Cerebellar cortex (tissue), 1 donor: ENCODE measurements around the gene DMD.

Experiments used
- DNase-seq: peaks from one replicate; pipeline ENCODE4 v3.0.0-alpha.2; 2015; ENCODE audit warnings: low spot score

The DMD gene

DNA sequence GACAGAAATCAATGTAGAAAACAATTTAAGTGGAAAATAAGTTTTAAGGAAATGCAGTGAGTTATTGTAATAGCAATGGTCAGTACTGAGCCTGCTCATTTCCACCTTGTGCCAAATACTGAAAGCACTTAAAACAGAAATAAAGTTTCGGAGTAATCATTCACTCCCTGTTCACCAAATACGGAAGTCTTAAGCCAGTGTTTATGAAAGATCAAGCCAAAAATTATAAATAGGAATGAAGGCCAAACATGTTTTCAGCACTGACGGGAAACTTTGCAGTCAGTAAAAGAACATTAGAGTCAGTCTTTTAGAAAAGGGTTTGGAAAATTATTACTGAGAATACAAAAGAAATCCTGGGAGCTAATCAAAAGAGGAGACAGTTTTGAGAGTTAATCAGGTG is 178.6 kb downstream of the DMD start:
- no peak for DNase-seq

DNA sequence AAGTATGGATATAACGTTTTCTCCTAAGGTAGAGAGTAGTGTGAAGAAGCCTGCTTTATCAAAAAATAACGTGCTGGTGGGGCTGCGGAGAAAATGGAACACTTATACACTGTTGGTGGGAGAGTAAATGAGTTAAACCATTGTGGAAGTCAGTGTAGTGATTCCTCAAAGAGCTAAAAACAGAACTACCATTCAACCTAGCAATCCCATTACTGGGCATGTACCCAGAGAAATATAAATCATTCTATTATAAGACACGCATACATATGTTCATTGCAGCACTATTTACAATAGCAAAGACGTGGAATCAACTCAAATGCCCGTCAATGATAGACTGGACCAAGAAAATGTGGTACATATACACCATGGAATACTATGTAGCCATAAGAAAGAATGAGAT is 196.4 kb downstream of the DMD start:
- DNase-seq = no peak

DNA sequence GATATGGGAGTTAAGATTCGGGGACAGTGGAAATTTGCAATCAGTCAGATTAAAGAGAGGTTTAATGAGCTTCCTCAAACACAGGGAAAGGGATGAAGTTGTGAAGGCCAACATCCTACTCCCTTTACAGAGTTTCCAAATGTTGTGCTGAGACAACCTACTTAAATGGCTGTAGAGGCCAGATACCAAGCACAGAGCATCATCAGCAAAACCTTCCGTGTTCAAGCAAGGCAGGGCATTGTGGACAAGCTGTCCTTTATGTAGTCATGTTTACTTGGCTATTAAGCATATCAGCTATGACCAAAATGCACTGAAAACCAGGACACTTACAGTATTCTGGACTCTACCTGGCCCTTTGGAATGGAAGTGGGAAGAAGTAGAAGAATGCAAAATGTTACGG is 197.3 kb downstream of the DMD start:
- DNase-seq = no peak

DNA sequence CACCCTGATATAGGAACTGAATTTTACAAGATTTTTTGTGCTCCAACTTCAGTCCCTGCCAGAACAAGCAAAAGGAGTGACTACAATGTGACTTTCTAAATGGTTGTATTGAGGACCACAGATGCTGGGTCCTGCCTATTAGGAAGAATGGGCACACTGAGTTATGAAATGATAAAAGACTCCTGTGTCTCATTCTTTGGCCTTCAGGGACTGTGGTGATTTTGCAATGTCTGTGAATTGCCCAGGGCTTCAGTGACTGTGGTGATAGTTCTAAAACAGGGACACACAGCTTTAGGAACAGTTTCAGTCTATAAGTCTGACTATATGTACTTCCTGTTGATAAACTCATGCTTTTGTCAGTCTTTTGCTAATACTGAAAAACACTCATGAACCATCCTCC is 210.2 kb downstream of the DMD start:
- no peak for DNase-seq

DNA sequence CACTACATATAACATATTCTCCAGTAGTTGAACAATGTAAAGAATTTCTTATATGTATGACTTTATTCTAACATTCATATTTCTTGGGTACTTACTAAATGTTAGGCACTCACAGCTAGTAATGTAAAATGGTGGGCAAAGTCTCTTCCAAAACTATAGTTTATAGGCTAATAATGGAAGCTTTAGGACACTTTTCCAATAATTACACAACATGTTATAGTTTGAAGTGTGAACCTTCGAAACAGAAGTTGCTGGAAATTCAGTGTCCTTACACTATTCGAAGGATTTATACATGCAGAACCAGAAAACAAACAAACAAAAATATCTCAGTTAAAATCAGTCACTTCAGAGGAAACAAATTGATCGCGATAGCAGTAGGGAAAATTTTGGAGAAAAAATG is 212.6 kb downstream of the DMD start:
- DNase-seq = no peak

DNA sequence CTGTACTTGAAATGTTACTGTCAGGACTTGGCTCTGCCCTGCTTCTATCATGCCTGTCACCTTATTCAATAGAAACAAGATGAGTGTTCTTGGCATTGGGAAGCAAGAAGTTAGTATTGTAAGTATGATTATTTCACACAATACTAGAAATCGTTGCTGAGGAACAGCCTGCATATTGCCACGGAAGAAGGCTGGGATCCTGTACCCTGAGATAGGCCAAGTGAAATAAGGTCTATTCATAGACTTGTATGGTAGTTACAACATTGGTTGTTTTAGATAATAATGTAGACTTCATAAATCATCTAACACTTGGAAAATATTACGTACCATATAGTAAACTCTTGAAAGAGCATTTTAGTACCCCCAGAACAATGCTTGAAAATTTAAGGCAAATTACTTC is 215.9 kb downstream of the DMD start:
- no peak for DNase-seq

DNA sequence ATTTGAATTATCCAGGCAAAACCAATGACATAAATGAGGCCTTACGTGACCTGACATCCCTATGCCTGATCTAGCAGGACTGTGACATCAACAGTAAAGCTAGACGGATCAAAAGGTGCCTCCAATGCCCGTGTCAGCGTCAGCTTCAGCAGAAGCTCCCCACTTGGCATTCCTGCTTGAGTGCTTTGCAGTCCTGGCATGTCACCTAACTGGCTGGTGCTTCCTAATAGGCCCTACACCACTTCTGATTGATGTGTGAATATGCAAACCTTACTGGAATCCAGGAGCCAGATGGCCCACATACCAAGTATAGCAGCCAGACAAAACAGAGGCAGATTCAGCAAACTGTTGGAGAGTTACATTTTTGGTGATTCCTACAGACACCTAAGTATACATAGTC is 224.2 kb downstream of the DMD start:
- no peak for DNase-seq

DNA sequence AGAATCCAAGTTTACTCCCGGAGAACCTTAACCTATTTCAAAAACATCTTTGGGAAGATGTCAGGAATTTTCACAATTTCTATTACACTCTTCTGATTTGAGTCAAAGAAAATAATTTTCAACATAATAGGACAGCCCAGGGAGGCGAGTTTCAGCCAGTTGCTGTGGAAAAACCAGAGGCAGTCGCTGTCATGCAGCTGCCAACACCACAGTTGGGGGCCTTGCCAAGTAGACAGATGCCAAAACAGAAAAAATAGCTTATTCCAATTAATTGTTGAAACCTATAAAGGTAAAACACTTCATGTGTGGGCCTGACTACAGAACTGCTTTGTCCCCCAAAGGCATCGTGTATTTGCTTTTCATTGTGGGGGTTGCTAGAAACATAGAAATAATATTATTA is 225.8 kb downstream of the DMD start:
- DNase-seq = no peak

DNA sequence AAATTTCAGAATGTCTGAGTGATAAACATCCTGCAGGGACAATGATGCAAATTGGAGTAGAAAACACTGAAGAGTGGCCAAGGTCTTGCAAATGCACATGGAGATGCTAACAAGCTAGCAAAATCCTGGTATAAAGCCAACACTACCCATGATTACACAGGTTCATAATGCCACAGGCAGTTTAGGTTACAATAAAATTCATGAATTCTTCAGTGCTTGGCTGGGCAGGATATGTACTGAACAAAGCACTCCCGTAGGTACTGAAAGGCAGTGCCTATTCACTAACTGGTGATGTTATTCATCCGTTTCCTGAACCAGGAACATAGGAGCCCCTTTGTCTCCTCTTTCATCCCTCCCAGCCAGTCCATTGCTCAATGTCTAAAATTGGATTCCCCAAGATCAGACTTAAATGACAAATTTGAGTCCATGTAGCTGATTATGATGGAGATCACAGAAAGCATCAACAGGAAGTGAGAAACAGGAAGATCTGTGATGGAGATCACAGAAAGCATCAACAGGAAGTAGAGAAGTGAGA is 244.5 kb downstream of the DMD start:
- DNase-seq = no peak

DNA sequence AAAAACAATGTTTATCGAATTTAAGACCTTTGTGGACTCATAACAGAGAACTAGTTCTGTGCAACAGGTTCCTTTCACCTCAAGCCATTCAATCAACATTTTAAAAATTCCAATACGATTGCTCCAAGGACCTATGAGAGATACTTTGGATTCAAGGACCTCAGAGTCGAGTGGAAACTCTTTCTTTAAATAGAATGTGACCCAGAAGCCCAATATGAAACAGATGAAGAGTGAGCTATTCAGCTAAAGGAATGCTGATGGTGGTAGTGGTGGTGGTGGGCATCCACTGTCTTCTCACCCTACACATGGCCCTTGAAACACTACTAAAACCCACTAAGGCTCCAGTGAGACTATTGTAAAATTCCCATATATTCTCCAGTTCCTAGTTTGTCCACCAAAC is 257.2 kb downstream of the DMD start:
- no peak for DNase-seq

DNA sequence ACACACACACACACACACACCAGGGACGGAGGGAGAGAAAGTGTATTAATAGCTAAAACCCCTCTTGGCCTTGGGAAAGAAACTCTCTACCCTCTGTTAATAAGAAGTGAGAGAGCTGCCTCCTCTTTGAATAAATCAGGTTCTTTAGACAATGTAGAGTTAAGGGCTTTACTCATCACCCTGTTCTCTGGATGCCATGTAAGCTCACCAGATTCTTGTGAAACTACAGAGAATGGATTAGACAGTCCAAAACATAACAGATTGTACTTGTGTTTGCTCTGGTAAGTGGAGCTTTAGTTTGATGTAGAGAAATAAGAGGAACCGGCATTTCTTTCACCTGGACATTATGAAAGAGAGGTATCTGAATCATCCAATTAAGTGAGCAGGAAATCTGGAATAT is 263.2 kb downstream of the DMD start:
- DNase-seq = no peak

DNA sequence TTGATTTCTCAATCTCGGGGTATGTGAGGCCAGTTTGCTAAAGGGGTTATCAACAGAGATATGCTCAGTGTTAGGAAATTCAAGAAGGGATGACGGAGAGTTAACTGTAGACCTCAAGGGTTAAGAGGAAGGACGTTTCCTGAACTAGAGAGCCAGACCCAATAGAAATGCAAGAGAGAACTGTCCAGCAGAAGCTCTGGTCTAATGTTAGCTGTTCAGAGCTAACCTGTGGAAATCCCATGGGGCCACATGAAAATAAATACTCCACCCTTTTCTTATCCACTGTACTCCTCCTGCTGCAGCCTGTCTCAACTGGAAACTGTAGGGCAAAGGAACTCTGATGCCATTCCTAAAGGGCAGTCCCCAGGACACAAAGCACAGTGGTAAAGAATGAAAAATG is 274.3 kb downstream of the DMD start:
- DNase-seq = no peak

DNA sequence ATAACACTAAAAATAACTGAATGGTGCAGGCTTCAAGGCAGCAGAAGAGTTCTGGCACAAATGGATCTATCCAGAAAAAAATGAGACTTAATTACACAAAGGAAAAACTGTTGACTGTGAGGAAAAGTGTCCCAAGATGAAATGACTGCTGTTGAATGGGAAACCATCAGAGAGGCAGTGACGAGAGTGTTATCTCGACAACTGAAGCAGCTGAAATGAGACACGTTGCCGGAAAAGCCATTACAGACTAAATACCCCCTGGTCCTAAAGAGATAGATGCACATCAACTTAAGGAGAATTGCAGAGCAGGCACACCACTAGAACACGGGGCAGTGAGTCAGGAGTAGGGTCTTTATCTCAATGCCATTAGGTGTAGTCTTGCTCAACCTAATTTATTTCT is 277.8 kb downstream of the DMD start:
- DNase-seq = no peak

DNA sequence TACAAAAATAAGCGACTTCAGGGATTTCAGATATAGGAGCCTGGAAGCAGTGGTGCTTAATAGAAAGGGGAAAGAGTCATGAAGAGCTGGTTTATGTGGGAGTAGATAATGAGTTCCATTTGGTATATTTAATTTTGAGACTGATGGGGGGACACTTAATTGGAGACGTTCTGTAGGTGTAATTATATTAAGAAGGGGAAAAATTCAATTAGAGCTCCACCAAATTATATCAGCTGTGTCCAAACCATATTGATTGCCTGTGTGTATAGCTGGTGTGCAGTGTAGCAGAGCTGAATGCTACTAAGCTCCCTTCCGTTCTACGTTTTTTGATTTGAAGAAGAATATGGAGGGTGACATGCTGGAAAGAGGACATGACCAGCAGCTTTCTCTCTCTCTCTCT is 282.3 kb downstream of the DMD start:
- DNase-seq = no peak

DNA sequence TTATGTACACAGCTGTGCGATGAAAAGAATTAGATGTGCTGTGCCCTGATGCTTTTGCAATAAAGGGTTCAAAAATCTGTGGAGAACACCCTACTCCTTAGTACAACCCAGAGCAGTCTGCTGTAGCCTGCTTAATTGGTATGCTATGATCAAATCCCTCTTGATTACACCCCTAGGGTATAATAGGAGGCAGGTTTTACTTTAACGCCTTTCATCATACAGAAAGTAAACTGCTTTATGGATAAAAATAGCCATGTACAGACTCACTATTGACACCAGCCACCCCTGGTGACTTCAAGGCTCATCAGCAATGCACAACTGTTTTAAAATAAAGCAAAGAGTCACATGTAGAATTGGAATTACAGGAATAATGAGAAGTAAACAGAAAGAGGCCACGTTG is 315.3 kb downstream of the DMD start:
- no peak for DNase-seq

DNA sequence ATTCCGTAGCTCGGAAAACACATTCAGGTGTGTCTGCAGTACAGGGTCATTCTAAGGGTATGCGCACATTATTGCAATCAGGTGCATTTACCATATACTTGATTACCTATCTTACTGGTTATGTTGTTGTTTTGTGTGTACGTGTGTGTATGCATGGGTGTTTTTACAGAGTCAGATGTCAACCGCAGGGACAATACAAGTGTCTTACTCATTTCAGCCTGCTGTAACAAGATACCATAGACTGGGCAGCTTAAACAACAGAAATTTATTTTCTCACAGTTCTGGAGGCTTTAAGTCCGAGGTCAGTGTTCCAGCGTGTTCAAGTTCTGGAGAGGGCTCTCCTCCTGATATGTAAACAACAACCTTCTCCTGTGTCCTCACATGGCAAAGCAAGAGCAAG is 316.7 kb downstream of the DMD start:
- no peak for DNase-seq

DNA sequence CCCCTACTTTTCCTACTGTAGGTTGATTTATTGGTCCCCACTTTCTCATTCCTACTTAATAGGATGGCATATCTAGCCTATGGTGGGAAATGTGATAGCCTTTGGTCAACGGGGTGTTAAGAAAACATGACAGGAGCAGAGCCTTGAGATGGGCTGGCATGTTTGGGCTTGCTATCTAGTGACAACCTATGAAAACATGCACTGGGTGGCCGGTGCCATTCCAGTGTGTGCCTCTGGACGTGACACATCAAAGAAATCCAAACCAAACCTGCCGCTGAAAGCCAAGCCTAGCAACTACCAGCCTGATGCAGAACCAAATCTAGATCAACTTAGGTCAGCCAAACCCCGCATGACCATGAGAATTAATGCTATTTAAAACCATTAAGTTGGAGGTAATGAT is 317.6 kb downstream of the DMD start:
- no peak for DNase-seq

DNA sequence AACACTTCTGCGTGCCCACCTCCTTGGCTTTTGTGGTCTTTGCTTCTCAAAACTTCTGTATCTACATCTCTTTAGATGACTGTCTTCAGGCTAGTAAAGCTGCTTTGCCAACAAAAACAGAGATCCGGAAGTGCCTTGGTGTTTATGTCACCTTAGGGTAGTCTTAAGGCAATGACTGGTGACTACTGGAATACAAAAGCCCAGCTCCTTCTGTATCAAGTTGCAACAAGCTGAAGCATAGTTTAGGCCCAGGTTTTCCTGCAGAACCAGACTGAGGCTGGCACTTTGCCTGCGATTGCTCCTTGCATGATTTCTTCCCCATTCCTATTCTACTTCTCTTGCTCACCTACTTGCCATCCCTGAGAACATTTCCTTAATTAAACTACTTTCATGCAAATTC is 333.8 kb downstream of the DMD start:
- DNase-seq = no peak

DNA sequence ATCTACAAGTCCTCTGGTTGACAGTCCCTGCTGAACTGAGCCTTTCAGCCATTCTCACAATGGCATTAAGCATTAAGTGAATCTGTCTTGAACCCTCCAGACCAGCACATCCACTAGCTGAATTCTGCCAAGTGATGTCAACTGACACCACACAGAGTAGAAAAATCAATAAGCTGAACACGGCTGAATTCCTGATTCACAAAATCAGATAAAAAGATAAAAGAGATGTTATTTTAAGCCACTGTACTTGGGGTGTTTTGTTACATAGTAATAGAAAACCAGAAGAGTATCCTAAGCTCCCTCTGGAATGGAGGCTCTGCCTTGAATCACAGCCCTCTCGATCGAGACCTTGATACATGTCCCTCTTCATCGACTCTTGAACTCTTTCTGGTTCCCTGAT is 336.5 kb downstream of the DMD start:
- DNase-seq = no peak

DNA sequence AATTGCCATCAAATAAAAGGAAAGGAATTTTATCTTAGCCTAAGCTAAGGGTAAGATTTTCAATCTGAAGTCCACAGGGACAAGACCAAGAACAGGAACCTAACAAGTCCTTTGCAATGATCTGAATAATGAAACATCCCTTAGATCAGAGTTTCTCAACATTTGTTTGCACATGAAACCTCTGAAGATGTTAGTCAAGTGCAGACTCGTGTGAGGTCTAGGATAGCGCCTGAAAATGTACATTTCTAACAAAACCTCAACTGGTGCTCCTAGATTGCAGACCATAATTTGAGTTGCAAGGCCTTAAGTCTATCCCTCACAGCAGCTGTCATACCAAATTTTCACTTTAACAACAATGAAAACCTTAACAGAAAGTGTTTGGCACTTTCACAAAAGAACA is 337.6 kb downstream of the DMD start:
- no peak for DNase-seq

DNA sequence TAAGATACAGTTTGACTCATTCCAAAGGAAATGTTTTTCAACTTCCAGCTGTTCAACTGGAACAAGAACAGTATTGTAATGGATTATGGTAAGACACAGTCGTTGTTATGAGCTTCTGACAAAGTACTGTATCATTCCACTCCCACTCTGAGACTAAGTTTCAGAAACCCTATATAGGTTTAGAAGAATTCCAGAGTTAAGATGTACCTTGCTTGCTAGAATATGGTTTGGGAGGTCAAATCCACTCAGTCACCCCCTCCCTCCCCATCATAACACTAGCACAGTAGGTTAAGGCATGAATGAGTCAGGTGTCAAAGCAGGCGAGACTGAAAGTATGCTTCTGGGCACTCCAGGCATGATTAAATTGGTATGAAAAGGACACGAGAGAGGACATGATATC is 339.7 kb downstream of the DMD start:
- no peak for DNase-seq

DNA sequence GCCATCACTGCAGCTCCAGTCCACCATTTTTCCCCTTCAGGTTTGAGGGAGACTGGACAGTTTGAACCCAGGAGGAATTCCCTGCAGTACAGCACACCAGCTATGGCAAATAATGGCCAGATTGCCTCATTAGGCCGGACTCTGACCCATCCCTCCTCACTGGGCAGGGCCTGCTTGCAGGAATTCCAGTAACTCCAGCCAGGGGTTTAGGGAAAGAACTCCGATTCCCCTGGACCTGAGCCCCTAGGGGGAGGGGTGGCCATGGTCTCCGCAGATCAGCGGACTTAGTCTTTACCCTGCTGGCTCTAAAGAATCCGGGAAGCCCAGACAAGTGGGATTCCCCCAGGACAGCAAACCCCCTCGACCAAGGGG is 342.8 kb downstream of the DMD start:
- no peak for DNase-seq

DNA sequence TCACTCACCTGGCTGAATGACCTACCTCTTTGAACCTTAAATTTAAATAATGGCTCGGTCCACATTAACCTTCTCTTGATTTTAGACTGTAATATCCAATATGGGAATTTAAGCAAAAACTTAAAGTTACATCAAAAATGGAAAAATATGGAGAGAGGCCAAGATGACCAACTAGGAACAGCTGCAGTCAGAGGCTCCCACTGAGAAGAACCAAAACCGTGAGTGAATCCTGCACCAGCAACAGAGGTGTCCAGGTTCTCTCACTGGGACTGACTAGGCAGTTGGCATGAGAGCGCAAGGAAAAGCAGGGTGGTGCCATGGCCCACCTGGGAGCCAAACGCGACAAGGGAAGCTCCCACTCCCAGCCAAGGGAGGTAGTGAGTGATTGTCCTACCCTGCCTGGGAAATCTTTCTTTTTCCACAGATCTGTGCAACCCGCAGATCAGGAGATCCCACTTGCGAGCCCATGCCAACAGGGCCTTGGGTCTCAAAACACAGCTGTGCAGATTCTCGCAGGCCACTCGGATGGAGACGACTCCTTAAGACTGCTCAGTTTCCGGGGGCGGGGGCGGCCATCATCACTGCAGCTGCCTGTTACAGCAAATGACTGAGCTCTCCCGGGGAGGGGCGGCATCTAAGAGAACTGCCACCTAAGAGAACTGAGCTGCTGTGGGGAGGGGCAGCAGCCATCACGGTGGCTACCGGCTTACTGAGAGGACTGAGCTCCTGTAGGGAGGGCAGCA is 343.4 kb downstream of the DMD start:
- no peak for DNase-seq

DNA sequence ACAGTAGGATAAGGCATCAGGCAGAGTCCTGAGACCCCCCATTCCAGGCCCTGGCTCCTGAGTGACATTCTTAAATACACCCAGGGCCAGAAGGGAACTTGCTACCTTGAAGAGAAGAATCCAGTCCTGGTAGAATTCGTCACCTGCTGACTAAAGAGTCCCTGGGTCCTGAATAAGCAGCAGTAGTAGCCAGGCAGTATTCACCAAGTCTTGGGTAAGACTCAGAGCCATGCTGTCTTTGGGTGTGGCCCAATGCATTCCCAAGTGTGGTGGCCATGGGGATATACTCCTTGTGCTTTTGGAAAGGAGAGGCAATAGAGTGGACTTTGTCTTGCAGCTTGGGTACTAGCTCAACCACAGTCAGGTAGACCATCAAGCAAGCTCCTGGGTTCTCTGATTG is 359.1 kb downstream of the DMD start:
- DNase-seq = no peak

DNA sequence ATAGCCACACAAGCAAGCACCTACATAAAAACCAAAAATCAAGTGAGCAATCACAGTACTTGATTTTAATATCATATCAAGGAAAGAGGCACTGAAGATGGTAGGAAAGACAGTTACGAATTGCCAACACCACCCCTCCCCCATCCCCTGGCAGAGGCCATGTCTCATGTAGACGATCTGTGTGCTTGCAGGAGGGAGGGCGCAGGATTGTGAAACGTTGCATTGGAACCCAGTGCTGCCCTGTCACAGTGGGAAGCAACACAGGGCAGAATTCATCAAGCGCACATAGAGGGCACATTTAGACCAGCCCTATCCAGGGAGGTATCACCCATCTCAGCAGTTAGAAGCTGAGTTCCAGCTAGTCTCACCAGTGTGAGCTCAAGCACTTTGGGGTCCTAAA is 359.8 kb downstream of the DMD start:
- DNase-seq = no peak
